Upper lobe of left lung (tissue), 6 donors: ENCODE data around the gene PDAP1. TPM values are rescaled to one million over a fixed set of nuclear protein-coding genes. Genes with fewer than 3 reads are reported as not detected.

Experiments
- ATAC-seq, 2 donors: fragments of 200-7000 bp; cut with Tn5 transposase; one replicate each; pipeline ENCODE4 v1.9.1; 2022; ENCODE audit warnings: mild to moderate bottlenecking in 2 of 2, moderate library complexity in 2 of 2; ENCODE audit not compliant: low FRiP score in 2 of 2
- DNase-seq, 2 donors: peaks; one replicate each; pipeline ENCODE4 v3.0.0-alpha.2; 2019 to 2020
- H3K27ac ChIP-seq, 4 donors: fragments of 200-600 bp; sonication (generic); one replicate each; pipeline ENCODE4 v1.5.1; 2016 to 2019
- H3K27me3 ChIP-seq, 4 donors: fragments of 200-600 bp; sonication (generic); one replicate each; pipeline ENCODE4 v1.5.1; 2017 to 2019
- H3K36me3 ChIP-seq, 4 donors: fragments of 200-600 bp; sonication (generic); one replicate each; pipeline ENCODE4 v1.5.1; 2016 to 2019
- H3K4me1 ChIP-seq, 4 donors: fragments of 200-600 bp; sonication (generic); one replicate each; pipeline ENCODE4 v1.5.1; 2018 to 2019
- H3K4me3 ChIP-seq, 4 donors: fragments of 200-600 bp; sonication (generic); one replicate each; pipeline ENCODE4 v1.5.1; 2017 to 2019; ENCODE audit warnings: mild to moderate bottlenecking in 2 of 4, moderate library complexity in 1 of 4
- H3K9me3 ChIP-seq, 4 donors: fragments of 200-600 bp; sonication (generic); one replicate each; pipeline ENCODE4 v1.5.1; 2018 to 2019
- EP300 ChIP-seq, 4 donors: sonication (generic); formaldehyde crosslinking; IDR thresholded peaks; one replicate each; pipeline ENCODE4 v1.5.1; 2017; ENCODE audit warnings: antibody characterized with exemption in 4 of 4, control low read depth in 2 of 4
- POLR2A ChIP-seq, 4 donors: fragments of 450-650 bp; IDR thresholded peaks; one replicate each; pipeline ENCODE4 v1.5.1; 2016 to 2017; ENCODE audit warnings: antibody characterized with exemption in 4 of 4, mild to moderate bottlenecking in 2 of 4
- POLR2AphosphoS5 ChIP-seq, 2 donors: sonication (generic); formaldehyde crosslinking; IDR thresholded peaks; one replicate each; pipeline ENCODE4 v1.5.1; 2017; ENCODE audit warnings: antibody characterized with exemption in 2 of 2
- WGBS, 2 donors: methylation state at CpG; one replicate each; pipeline ENCODE4 v1.1.5; 2017 to 2018; 5-methylcytosine and 5-hydroxymethylcytosine counted together
- total RNA-seq, 6 donors: library from RNA; depleted of rRNA in 4 of 6; stranded (reverse); fragments of >200 nt in 4 of 6; gene quantifications; one replicate each; pipeline versions ENCODE4 v1.1.0 to v1.2.1, GENCODE V29; 2016 to 2021
- TF ChIP-seq, protein P1 (sequence below), 6 experiments: fragments of 450-650 bp in 4 of 6; fragments of 200-600 bp in 2 of 6; sonication (generic) in 2 of 6; IDR thresholded peaks; one replicate each; pipeline ENCODE4 v1.5.1; 2016 to 2019; ENCODE audit warnings: antibody characterized with exemption in 6 of 6
- donor health status: DM: no; HTN: no; CAD: no; lungs with moderate emphysema.
- donor health status: DM: no; HTN: yes; CAD: no; lungs with severe emphysema.

PDAP1 gene
- total RNA-seq, 6 donors from 2014 or later: 31.4 to 76.0 (median 67.4) TPM

DNA sequence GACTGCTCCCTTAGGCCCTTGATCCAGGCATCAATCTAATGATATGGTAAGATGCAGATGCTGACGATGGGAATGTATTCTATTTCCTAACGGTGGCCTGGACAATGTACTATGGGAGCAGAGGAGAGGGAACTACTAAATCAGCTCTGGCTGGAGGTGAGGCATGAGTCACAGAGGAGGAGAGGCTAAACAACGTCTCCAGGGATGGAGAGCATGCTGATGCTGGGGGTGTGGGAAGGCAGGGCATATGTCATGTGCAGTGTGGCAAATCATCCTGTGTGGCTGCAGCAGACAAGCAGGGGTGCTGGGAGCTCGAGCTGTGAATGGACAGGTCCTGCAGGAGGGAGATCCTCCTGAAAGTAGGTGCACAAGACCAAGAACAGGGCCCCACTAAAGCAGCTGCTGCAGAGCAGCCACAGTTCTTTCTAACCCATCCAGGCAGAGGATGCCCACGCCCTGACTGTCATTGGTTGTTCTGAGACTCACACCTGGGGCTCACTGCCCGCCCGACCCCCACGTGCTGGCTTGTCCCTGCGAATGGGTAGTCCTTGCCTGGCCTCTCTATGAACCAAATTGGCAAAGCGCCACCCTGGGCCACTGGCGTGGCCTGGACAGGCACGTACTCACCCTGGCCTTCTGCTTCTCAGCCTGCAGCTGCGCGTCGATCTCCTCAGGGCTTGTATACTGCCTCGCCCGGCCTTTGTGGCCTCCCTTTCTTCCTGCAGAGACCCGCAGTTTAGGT lies 4.0 kb downstream of the PDAP1 start:
- Histone ChIP-seq H3K27me3 (no peaks in the 10 kb centered on the region), H3K27ac (no peak overlapping the region), H3K36me3 (peaks cover 7 to 57% (median 50%) of the 10 kb centered on the region in 4 donors), H3K4me1 (peaks cover 19 to 38% (median 32%) of the 10 kb centered on the region in 4 donors), H3K9me3 (no peaks in the 10 kb centered on the region), H3K4me3 (no peak overlapping the region)
- no peak for DNase-seq
- no peak for ATAC-seq
- TF ChIP-seq EP300 (IDR thresholded peaks at IDR 0.05): no peak
- TF ChIP-seq, protein P1, sequence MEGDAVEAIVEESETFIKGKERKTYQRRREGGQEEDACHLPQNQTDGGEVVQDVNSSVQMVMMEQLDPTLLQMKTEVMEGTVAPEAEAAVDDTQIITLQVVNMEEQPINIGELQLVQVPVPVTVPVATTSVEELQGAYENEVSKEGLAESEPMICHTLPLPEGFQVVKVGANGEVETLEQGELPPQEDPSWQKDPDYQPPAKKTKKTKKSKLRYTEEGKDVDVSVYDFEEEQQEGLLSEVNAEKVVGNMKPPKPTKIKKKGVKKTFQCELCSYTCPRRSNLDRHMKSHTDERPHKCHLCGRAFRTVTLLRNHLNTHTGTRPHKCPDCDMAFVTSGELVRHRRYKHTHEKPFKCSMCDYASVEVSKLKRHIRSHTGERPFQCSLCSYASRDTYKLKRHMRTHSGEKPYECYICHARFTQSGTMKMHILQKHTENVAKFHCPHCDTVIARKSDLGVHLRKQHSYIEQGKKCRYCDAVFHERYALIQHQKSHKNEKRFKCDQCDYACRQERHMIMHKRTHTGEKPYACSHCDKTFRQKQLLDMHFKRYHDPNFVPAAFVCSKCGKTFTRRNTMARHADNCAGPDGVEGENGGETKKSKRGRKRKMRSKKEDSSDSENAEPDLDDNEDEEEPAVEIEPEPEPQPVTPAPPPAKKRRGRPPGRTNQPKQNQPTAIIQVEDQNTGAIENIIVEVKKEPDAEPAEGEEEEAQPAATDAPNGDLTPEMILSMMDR (IDR thresholded peaks at IDR 0.05): no peak
- no peak for TF ChIP-seq POLR2AphosphoS5 (IDR thresholded peaks at IDR 0.05)
- no peak for TF ChIP-seq POLR2A (IDR thresholded peaks at IDR 0.05)
- WGBS, 2 donors: 80 to 87% methylated on average over 12 to 18 of the region's 18 CpGs

DNA sequence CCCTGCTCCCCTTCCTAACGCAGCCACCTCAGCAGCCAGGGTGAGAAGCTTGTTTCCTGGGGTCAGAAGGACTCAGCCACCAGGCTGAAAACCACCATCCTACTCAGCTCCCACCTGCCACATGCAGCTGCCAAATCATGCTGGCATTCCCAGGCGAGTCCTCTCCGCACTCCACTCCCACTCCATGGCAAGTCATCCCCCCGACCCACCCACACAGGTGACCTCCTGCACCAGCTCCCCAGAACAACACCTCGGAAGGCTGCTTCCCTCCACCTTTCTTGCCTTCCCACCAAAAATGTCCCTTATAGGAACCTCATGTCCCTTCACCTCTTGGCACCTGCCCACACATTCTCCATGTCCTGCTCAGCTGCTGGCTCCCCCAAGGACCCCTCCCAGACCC lies 4.6 kb downstream of the PDAP1 start:
- ATAC-seq: no peak
- Histone ChIP-seq H3K4me3 (no peak overlapping the region), H3K27ac (no peak overlapping the region), H3K36me3 (peaks cover 7 to 63% (median 57%) of the 10 kb centered on the region in 4 donors), H3K27me3 (no peaks in the 10 kb centered on the region), H3K9me3 (no peaks in the 10 kb centered on the region), H3K4me1 (peaks cover 19 to 42% (median 37%) of the 10 kb centered on the region in 4 donors)
- TF ChIP-seq EP300 (IDR thresholded peaks at IDR 0.05) (no peak), POLR2A (IDR thresholded peaks at IDR 0.05) (no peak)
- TF ChIP-seq, protein P1 (IDR thresholded peaks at IDR 0.05): no peak
- DNase-seq: no peak
- 93 to 97% methylated on average over 5 of the region's 5 CpGs for WGBS, 2 donors

GRCh38 chr7:99402854-99403253 lies 5.5 kb downstream of the PDAP1 start:
- Histone ChIP-seq H3K27ac (no peak overlapping the region), H3K27me3 (no peaks in the 10 kb centered on the region), H3K4me3 (no peak overlapping the region), H3K4me1 (peaks cover 19 to 45% (median 39%) of the 10 kb centered on the region in 4 donors), H3K36me3 (peaks cover 7 to 73% (median 65%) of the 10 kb centered on the region in 4 donors), H3K9me3 (no peaks in the 10 kb centered on the region)
- TF ChIP-seq POLR2AphosphoS5 (IDR thresholded peaks at IDR 0.05): no peak
- WGBS, 2 donors: 94 to 98% methylated on average over 3 of the region's 3 CpGs
- ATAC-seq: no peak
- DNase-seq: no peak

GRCh38 chr7:99399597-99399996 lies 8.8 kb downstream of the PDAP1 start:
- peak in 1 of 2 donors; percentile 85 for DNase-seq
- no peaks in the 10 kb centered on the region for H3K9me3 ChIP-seq
- H3K4me1 ChIP-seq: peaks cover 0 to 20% (median 17%) of the 10 kb centered on the region in 4 donors
- peak overlapping the region in 2 of 4 donors; percentile 16 to 31 for H3K27ac ChIP-seq
- ATAC-seq: peak; percentile 17 to 73
- H3K36me3 ChIP-seq: peaks cover 18 to 100% (median 90%) of the 10 kb centered on the region in 4 donors
- no peaks in the 10 kb centered on the region for H3K27me3 ChIP-seq
- WGBS, 2 donors: 59 to 73% methylated on average over 6 of the region's 6 CpGs
- no peak overlapping the region for H3K4me3 ChIP-seq
- TF ChIP-seq, protein P1 (IDR thresholded peaks at IDR 0.05): no peak
- TF ChIP-seq EP300 (IDR thresholded peaks at IDR 0.05): peak in 1 of 4 donors; percentile 45
- peak in 1 of 2 donors; percentile 12 for TF ChIP-seq POLR2AphosphoS5 (IDR thresholded peaks at IDR 0.05)
- TF ChIP-seq POLR2A (IDR thresholded peaks at IDR 0.05): no peak

GRCh38 chr7:99398891-99399445 lies 9.4 kb downstream of the PDAP1 start:
- TF ChIP-seq POLR2AphosphoS5 (IDR thresholded peaks at IDR 0.05) (no peak), POLR2A (IDR thresholded peaks at IDR 0.05) (no peak), EP300 (IDR thresholded peaks at IDR 0.05) (no peak)
- TF ChIP-seq, protein P1 (IDR thresholded peaks at IDR 0.05): no peak
- Histone ChIP-seq H3K4me3 (no peak overlapping the region), H3K27ac (peak overlapping the region in 1 of 4 donors; percentile 16), H3K27me3 (no peaks in the 10 kb centered on the region), H3K36me3 (peaks cover 18 to 100% (median 90%) of the 10 kb centered on the region in 4 donors), H3K9me3 (no peaks in the 10 kb centered on the region), H3K4me1 (peaks cover 0 to 20% (median 17%) of the 10 kb centered on the region in 4 donors)
- no peak for ATAC-seq
- no peak for DNase-seq
- WGBS, 2 donors: 81 to 87% methylated on average over 5 of the region's 5 CpGs
